Neural progenitor cell (in vitro differentiated cells): ENCODE results near the gene CLSTN2. TPM values are rescaled to one million over a fixed set of nuclear protein-coding genes. Genes with fewer than 3 reads are reported as not detected.

Experiments used
- DNase-seq: peaks from one replicate; pipeline ENCODE4 v3.0.0-alpha.2; 2016; ENCODE audit warnings: low spot score
- H2AFZ ChIP-seq: fragments of 200-600 bp; sonication (generic); replicated peaks from 2 replicates; pipeline ENCODE4 v1.6.1; 2016; ENCODE audit warnings: antibody characterized with exemption
- H3F3A ChIP-seq: fragments of 200-600 bp; sonication (generic); 2 replicates; pipeline ENCODE4 v1.6.1; 2016; ENCODE audit warnings: antibody characterized with exemption, low read depth
- H3K27ac ChIP-seq: fragments of 200-600 bp; sonication (generic); 2 replicates; pipeline ENCODE4 v1.5.1; 2016; ENCODE audit warnings: mild to moderate bottlenecking
- H3K27me3 ChIP-seq: fragments of 200-600 bp; sonication (generic); 2 replicates; pipeline ENCODE4 v1.6.1; 2016; ENCODE audit warnings: mild to moderate bottlenecking, moderate library complexity
- H3K36me3 ChIP-seq: fragments of 200-600 bp; sonication (generic); 2 replicates; pipeline ENCODE4 v1.5.1; 2016
- H3K4me1 ChIP-seq: fragments of 200-600 bp; sonication (generic); 2 replicates; pipeline ENCODE4 v1.6.1; 2016; ENCODE audit warnings: mixed run types
- H3K4me2 ChIP-seq: fragments of 200-600 bp; sonication (generic); 2 replicates; pipeline ENCODE4 v1.6.1; 2016
- H3K4me3 ChIP-seq: fragments of 200-600 bp; sonication (generic); 2 replicates; pipeline ENCODE4 v1.5.1; 2016
- H3K79me2 ChIP-seq: fragments of 200-600 bp; sonication (generic); 2 replicates; pipeline ENCODE4 v1.6.1; 2016; ENCODE audit warnings: low read depth
- H3K9ac ChIP-seq: fragments of 200-600 bp; sonication (generic); 2 replicates; pipeline ENCODE4 v1.6.1; 2016
- H3K9me3 ChIP-seq: fragments of 200-600 bp; sonication (generic); 2 replicates; pipeline ENCODE4 v1.5.1; 2016; ENCODE audit warnings: low read depth
- H4K20me1 ChIP-seq: fragments of 200-600 bp; sonication (generic); 2 replicates; pipeline ENCODE4 v1.6.1; 2016; ENCODE audit warnings: low read depth
- H3K27ac Mint-ChIP-seq: 3 replicates; pipeline ENCODE4 v1.8.0; 2021; ENCODE audit warnings: mixed read lengths
- H3K27me3 Mint-ChIP-seq: 2 replicates; pipeline ENCODE4 v1.8.0; 2022; ENCODE audit warnings: low read depth, mild to moderate bottlenecking, inconsistent platforms, moderate library complexity, mixed read lengths; ENCODE audit not compliant: insufficient read depth
- H3K36me3 Mint-ChIP-seq: 3 replicates; pipeline ENCODE4 v1.8.0; 2021; ENCODE audit warnings: mixed read lengths
- H3K4me1 Mint-ChIP-seq: 3 replicates; pipeline ENCODE4 v1.8.0; 2021; ENCODE audit warnings: mixed read lengths
- H3K4me3 Mint-ChIP-seq: 3 replicates; pipeline ENCODE4 v1.8.0; 2021; ENCODE audit warnings: mild to moderate bottlenecking, moderate library complexity, mixed read lengths
- H3K9me3 Mint-ChIP-seq: 3 replicates; pipeline ENCODE4 v1.8.0; 2020; ENCODE audit warnings: mixed read lengths
- EZH2 ChIP-seq: fragments of 200-600 bp; sonication (generic); IDR thresholded peaks from 2 replicates; pipeline ENCODE4 v1.6.1; 2017; ENCODE audit warnings: antibody characterized with exemption, mild to moderate bottlenecking, moderate library complexity
- EZH2phosphoT487 ChIP-seq: fragments of 200-600 bp; sonication (generic); IDR thresholded peaks from 2 replicates; pipeline ENCODE4 v1.6.1; 2017; ENCODE audit warnings: antibody characterized with exemption
- total RNA-seq: library from RNA; depleted of rRNA; stranded (reverse); fragments of >200 nt; gene quantifications from 2 replicates; pipeline ENCODE4 v1.2.3, GENCODE V29; 2015; ENCODE audit warnings: low replicate concordance
- TF ChIP-seq, protein P1 (sequence below): fragments of 200-600 bp; sonication (generic); IDR thresholded peaks from 2 replicates; pipeline ENCODE4 v1.5.1; 2017; ENCODE audit warnings: antibody characterized with exemption, mild to moderate bottlenecking

The CLSTN2 gene
- 0.15 and 0.22 TPM in 2 replicates for total RNA-seq

DNA sequence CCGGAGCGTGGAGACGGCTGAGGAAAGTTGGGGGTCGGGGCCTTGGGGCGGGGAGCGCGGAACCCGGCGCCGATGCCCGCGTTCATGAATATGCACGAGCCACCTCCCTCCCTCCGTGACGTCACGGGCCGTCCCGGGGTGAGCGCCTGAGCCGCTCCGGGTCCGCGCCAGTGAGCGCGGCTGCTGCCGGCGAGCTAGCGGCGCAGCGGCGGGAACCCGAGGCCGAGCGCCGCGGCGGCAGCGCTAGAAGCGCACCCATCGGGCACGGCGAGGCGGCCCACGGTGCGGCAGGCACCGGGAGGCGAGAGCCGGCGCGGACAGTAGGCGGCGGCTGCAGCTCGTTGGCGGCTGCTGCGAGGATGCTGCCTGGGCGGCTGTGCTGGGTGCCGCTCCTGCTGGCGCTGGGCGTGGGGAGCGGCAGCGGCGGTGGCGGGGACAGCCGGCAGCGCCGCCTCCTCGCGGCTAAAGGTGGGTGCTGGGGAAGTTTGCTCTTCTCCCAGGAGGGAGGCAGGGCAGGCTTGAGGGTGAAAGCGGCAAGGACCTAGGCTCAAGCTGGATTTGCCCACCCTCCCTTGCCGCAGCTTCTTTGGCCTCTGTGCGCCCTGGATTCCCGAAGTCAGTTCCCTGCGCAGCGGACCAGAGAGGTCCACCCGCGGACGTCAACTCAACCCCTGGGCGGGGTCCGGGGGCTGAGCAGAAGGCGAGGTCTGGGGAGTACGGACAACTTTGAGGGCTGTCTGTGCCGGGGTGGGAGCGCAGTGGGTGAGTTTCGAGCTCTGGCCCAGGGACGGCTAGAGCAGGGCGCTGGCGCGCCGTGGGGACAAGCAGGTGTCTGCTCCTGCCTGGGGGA is at the start of gene CLSTN2:
Gene CLSTN2, plus strand, starts transcription at position 170 of the 850 bp plus-strand sequence.
- Histone ChIP-seq H3K79me2 (no peaks in the 10 kb centered on the region), H2AFZ (peak within 1 kb of the TSS; percentile 89), H3K36me3 (no peaks in the 10 kb centered on the region), H4K20me1 (peaks cover 25% of the 10 kb centered on the region), H3K9ac (no peak within 1 kb of the TSS), H3F3A (no peaks in the 10 kb centered on the region), H3K4me3 (peak within 1 kb of the TSS; percentile 92), H3K27ac (no peak within 1 kb of the TSS), H3K4me1 (peaks cover 7% of the 10 kb centered on the region), H3K9me3 (no peaks in the 10 kb centered on the region), H3K4me2 (peak within 1 kb of the TSS; percentile 85), H3K27me3 (peaks cover 63% of the 10 kb centered on the region)
- Mint-ChIP-seq H3K27ac (no peak within 1 kb of the TSS), H3K36me3 (no peaks in the 10 kb centered on the region), H3K4me1 (peaks cover 13% of the 10 kb centered on the region), H3K4me3 (peak within 1 kb of the TSS; percentile 88), H3K9me3 (no peaks in the 10 kb centered on the region), H3K27me3 (peaks cover 25% of the 10 kb centered on the region)
- peak; percentile 92 for DNase-seq
- TF ChIP-seq EZH2 (peak; percentile 61), EZH2phosphoT487 (peak; percentile 33)
- TF ChIP-seq, protein P1, sequence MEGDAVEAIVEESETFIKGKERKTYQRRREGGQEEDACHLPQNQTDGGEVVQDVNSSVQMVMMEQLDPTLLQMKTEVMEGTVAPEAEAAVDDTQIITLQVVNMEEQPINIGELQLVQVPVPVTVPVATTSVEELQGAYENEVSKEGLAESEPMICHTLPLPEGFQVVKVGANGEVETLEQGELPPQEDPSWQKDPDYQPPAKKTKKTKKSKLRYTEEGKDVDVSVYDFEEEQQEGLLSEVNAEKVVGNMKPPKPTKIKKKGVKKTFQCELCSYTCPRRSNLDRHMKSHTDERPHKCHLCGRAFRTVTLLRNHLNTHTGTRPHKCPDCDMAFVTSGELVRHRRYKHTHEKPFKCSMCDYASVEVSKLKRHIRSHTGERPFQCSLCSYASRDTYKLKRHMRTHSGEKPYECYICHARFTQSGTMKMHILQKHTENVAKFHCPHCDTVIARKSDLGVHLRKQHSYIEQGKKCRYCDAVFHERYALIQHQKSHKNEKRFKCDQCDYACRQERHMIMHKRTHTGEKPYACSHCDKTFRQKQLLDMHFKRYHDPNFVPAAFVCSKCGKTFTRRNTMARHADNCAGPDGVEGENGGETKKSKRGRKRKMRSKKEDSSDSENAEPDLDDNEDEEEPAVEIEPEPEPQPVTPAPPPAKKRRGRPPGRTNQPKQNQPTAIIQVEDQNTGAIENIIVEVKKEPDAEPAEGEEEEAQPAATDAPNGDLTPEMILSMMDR, result no peak

DNA sequence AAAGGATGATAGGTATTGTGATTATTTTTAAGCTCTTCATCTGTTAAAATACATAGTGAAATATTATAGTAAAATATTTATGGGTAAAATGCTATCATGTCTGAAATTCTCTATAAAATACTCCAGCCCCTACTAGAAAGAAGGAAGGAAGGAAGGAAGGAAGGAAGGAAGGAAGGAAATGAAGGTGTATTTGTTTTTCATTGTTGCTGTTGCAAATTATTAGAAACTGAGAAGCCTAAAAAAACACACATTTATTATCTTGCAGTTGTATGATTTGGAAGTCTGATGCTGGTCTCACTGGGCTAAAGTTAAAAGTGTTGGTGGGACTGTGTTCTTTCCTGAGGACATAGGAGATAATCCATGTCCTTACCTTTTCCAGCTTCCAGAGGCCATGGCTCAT is 47.6 kb upstream of the CLSTN2 start:
- no peaks in the 10 kb centered on the region for H3K4me1 ChIP-seq
- H3K9me3 Mint-ChIP-seq, result peaks cover 9% of the 10 kb centered on the region
- H3K36me3 Mint-ChIP-seq, result no peaks in the 10 kb centered on the region
- no peaks in the 10 kb centered on the region for H3K79me2 ChIP-seq
- H3K9me3 ChIP-seq, result no peaks in the 10 kb centered on the region
- DNase-seq, result no peak
- H3F3A ChIP-seq, result no peaks in the 10 kb centered on the region
- no peaks in the 10 kb centered on the region for H3K4me1 Mint-ChIP-seq
- no peaks in the 10 kb centered on the region for H3K36me3 ChIP-seq
- H2AFZ ChIP-seq, result no peak overlapping the region
- no peak overlapping the region for H3K4me3 Mint-ChIP-seq
- no peaks in the 10 kb centered on the region for H3K27me3 ChIP-seq
- no peaks in the 10 kb centered on the region for H4K20me1 ChIP-seq
- H3K27ac Mint-ChIP-seq, result no peak overlapping the region
- H3K27me3 Mint-ChIP-seq, result no peaks in the 10 kb centered on the region
- TF ChIP-seq EZH2phosphoT487, result no peak
- no peak overlapping the region for H3K27ac ChIP-seq
- no peak overlapping the region for H3K4me2 ChIP-seq
- H3K9ac ChIP-seq, result no peak overlapping the region
- no peak overlapping the region for H3K4me3 ChIP-seq

GRCh38 chr3:139888561-139889140 is 46.3 kb upstream of the CLSTN2 start:
- no peak overlapping the region for H3K4me3 ChIP-seq
- no peak overlapping the region for H3K4me3 Mint-ChIP-seq

More at GRCh38 chr3:139888561-139889140, 46.3 kb upstream of the CLSTN2 start:
- Histone ChIP-seq H3K9ac (no peak overlapping the region), H3K36me3 (no peaks in the 10 kb centered on the region), H3K79me2 (no peaks in the 10 kb centered on the region), H3K27ac (no peak overlapping the region), H3K9me3 (no peaks in the 10 kb centered on the region), H3K27me3 (no peaks in the 10 kb centered on the region), H4K20me1 (no peaks in the 10 kb centered on the region), H2AFZ (no peak overlapping the region), H3K4me2 (no peak overlapping the region), H3K4me1 (no peaks in the 10 kb centered on the region), H3F3A (no peaks in the 10 kb centered on the region)
- H3K36me3 Mint-ChIP-seq, result no peaks in the 10 kb centered on the region
- H3K4me1 Mint-ChIP-seq, result no peaks in the 10 kb centered on the region
- peaks cover 5% of the 10 kb centered on the region for H3K9me3 Mint-ChIP-seq
- no peak for DNase-seq
- H3K27ac Mint-ChIP-seq, result no peak overlapping the region
- no peaks in the 10 kb centered on the region for H3K27me3 Mint-ChIP-seq
- no peak for TF ChIP-seq EZH2
- TF ChIP-seq, protein P1, result no peak
- no peak for TF ChIP-seq EZH2phosphoT487
